GM21367 (cell line): ENCODE measurements around the gene RNF113B.

Experiments
- ATAC-seq: cut with Tn5 transposase; IDR thresholded peaks from one replicate; pipeline ENCODE4 v1.9.1; 2021; ENCODE audit not compliant: unreplicated experiment

The RNF113B gene

DNA sequence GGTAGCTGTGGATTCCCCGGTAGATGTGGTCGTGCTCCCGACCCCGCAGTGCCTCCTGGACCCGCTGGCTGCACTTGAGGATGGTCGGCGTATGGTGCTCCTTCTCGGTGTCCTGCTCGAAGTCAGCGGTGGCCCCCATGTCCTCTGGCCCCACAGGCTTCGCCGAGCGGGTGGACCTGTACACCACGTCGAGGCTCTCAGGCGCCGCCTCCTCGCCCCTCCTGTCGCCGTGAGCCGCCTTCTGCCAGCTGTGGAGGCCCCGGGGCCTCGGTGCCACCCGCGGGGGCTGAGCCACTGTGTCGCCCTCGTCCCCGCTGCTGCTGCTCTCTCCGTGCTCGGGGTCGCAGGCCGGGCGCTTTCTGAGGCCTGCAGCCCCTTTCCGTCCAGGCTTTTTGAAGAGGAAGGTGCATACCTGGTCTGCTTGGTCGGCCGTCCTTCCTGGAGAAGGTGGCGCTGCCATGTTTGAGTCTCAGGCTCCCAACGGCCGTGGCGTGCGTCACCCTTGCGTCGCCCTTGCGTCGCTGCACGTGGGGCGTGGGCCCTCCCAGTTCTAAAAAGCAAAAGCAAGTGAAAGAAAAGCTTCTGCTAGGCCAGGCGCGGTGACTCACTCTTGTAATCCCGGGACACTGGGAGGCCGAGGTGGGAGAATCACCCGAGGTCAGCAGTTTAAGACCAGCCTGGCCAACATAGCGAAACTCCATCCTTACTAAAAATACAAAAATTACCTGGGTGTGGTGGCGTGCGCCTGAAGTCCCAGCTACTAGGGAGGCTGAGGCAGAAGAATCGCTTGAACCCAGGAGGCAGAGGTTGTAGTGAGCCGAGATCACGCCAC is at the start of gene RNF113B:
Gene RNF113B, minus strand, starts transcription at position 493 of the 832 bp plus-strand sequence. Its CDS starts 33 bp downstream, at position 460.
- no peak for ATAC-seq

DNA sequence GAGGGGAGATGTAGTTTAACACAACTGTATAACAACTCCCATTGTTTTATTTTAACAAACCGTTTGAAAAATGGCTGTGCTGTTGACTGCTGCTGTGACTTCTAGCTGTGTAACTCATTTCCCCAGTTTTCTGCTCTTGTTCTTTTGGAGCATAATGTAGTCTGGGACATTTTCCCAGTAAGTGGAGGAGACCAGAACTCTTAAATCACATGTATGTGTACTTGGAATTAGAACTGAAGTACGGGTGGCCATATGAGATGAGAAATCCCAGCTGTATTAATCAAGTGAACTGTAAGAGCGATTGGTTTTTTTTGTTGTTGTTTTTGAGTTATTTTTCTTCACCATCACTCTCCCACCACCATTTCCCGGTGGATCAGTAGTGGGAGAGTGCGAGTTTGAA is 49.4 kb upstream of the RNF113B start:
- no peak for ATAC-seq

GRCh38 chr13:98225036-98225940 is 48.2 kb upstream of the RNF113B start:
- no peak for ATAC-seq

DNA sequence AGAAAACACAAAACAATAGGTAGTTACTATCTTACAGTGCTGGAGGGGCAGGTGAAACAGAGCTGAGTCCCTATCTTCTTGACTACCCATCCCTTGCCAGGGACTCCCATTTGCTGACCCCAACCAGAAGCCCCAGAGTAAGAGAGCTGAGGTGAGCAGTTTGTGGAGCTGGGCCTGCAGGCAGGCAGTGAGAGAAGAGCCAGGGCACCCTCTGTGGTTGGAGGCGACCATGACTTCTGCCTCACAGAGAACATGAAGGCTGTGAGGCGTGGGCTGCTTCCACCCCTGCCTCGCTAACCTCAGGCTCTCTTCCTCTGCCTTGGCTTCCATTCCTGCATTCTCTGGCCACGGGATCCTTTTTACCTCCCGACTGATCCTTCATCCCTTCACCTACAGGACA is 47.5 kb upstream of the RNF113B start:
- ATAC-seq, result no peak

- ATAC-seq, result no peak
Observed at GRCh38 chr13:98223741-98224140, 46.7 kb upstream of the RNF113B start.

DNA sequence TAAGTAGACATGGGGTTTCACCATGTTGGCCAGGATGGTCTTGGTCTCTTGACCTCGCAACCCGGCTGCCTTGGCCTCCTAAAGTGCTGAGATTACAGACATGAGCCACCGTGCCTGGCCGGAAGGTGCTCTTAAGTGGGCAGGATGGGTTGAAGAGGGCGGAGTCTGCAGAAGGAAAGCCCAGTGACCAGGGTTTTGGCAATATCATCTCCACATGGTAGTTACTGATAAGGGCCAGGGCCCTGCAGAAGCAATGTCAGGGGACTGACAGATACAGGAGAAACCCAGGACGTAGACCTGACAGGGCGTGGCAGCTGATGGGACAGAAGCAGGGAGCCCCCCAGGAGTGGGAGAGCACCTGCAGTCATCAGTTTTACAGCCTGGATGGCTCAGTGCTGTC is 45.7 kb upstream of the RNF113B start:
- no peak for ATAC-seq

- no peak for ATAC-seq
Observed at GRCh38 chr13:98222081-98222554, 45.0 kb upstream of the RNF113B start.

DNA sequence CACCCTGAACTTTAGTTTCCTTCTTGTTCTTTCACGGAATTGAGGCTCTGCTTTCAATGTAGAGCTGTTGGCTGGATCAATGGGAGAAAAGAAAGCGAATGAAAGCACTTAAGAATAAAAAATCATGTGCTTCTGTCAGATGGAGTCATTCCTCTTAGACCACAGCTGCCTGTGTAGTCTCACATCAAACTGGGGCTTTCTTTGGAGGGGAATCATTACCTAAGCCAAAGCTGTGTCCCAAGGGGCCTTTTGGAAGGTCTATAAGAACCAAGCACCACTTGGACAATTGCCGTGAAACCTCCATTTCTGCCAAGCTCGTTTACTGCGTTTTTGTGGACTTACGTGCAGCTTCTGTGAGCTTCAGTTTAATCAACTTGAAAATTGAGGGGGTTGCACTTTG is 44.2 kb upstream of the RNF113B start:
- no peak for ATAC-seq

- ATAC-seq, result no peak
Observed at GRCh38 chr13:98220271-98220791, 43.3 kb upstream of the RNF113B start.

DNA sequence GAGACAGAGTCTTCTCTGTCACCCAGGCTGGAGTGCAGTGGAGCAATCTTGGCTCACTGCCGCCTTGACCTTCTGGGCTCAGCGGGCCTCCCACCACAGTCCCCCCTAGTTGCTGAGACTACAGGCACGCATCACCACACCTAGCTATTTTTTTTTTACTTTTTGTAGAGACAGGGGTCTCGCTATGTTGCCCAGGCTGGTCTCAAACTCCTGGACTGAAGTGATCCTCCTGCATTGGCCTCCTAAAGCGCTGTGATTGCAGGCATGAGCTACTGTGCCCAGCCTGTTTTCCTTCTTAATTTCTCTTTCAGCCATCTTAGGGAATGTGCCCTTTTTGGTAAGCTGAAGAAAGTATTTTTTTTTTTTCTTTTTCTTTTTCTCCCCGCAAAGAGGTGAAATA is 42.6 kb upstream of the RNF113B start:
- no peak for ATAC-seq

DNA sequence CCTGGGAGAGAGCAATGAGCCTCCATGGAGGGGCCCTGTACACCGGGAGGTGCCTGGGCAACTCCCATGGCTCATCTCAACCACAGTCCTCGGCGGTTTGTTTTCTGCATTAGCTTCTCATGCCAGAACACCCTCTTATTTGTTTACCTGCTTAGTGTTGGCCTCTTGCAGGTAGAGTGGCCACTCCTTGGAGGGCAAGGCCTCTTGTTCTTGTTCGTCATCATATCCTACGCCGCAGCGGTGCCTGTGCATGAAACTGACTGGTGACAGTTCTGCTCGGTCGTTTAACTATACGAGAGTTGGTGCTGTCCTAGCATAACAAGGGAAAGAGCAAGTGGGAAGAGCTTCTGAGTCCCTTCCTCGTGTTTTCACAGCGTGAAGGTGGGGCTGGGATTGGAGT is 40.5 kb upstream of the RNF113B start:
- no peak for ATAC-seq

DNA sequence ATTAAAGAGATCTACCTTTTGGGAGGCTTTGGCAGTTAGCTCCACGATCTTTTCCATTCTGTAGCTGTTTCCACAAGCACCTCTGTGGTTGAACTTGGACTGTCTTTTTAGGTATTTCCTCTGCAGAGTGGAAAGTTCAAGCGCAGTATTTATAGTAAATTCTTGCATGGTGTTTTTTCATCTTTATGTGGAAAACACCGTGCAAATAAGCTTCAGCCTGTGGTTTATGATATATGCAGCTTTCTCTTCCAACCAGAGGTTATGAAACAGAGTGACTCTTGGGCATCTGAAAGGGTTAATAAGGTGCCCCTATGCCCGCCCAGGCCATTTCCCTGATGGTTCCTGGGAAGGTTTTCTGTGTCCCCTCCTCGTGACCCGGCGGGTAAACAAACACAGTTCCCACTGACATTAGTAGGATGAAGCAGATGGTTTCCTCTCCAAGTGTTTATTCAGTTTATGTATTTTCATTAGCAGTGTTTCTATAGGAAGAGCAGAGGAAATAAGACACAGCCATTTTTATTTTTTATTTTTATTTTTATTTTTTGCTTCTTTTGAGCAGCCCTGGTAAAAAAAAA is 39.7 kb upstream of the RNF113B start:
- no peak for ATAC-seq

DNA sequence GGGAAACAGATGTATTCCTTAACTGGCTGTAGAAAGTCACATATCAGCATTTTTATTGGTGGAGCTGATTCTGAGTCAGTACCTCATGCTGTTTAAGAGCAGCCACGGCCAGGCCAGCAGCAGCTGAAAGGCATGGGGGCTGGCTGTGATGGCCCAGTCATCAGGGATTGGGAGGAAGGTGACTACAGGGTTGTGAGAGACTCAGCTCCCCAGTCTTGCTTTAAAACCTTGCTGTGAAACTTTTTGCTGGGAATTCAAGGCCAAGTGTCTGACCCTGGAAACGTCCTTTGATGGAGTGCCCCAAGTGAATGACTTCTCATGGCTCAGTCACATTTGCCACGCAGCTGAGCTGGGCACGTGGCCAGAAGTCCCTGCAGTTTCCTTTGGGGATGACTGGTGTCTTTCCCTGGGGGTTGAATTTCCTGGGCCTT is 39.1 kb upstream of the RNF113B start:
- no peak for ATAC-seq

DNA sequence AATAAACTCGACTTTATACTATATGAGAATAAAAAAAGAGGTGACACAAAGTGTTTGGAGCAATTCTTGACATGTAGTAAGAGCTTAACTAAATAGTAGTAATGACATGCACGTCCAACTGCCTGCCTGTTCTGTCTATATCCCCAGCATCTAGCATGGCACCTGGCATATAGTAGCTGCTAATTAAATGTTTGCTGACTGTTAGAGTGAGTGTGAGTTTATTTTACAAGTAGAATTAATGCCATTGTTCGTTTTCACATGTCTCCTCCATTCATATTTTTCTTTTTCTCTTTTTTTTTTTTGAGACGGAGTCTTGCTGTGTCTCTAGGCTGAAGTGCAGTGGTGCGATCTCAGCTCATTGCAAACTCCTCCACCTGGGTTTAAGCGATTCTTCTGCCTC is 38.4 kb upstream of the RNF113B start:
- no peak for ATAC-seq

GRCh38 chr13:98214707-98215106 is 37.6 kb upstream of the RNF113B start:
- no peak for ATAC-seq

DNA sequence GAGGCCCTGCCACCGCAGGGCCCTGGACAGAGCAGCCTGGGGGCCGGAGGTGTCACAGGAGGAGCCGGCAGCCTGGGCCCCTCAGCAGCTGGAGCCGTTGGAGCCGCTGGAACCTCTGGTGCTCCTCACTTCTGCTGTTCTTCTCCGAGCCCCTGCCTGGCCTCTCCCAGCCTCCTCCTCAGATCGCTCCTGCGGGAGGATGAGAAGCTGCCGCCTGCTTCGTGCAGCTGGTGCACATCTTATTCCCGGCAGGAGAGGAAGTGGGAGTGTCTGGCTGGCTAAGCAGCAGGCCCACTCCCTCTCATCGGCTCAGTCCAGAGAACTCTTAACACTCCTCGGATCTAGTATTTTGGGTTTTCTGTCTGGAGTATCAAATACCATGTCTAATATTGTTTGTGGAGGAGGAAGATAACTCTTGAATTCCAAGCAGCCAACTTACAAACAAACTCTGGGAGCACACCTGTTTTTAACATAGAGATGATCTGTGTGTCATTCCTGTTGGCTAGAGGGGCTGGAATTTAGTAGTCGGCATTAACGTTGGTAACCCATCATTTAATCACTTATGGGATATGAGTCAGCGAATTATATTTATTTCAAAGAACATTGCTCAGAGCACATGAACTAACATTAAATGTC is 37.1 kb upstream of the RNF113B start:
- ATAC-seq, result no peak

DNA sequence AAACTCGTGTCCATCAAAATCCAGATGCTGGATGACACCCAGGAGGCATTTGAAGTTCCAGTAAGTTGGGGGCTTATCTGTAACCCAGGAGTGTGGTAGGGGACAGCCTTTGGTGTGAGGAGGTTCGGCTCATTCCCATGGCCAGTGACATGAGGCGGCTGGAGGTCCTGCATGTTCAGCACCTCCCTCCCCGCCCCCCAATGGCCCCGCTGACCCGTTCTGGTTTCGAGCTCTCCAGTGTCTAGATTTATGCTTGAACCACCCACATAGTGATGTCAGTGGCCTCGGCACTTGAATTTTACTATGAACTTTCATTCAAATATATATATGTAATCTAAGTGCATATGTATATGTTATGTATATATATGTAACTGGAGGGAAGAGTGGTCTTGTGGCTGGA is 36.3 kb upstream of the RNF113B start:
- no peak for ATAC-seq

- no peak for ATAC-seq
Observed at GRCh38 chr13:98212763-98213162, 35.7 kb upstream of the RNF113B start.

GRCh38 chr13:98208606-98209005 is 31.5 kb upstream of the RNF113B start:
- no peak for ATAC-seq

DNA sequence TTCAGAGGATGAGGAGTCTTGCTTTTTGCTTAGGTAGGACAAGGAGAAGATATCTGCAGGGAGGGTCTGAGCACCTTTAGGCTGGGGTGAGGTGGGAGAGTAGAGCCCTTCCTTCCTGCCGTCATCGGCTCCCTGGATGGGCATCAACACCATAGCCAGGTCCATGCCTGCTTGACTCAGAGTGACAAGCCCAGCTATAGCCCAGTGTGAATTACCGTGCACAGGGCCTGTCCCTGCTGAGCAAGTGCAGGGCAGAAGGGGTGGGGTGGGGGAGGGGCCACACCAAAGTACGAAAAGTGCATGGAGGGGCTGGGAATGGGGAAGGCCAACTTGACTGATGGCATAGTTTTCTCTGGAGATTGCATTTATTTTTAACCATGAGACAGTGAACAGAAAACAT is 30.3 kb upstream of the RNF113B start:
- ATAC-seq, result no peak

DNA sequence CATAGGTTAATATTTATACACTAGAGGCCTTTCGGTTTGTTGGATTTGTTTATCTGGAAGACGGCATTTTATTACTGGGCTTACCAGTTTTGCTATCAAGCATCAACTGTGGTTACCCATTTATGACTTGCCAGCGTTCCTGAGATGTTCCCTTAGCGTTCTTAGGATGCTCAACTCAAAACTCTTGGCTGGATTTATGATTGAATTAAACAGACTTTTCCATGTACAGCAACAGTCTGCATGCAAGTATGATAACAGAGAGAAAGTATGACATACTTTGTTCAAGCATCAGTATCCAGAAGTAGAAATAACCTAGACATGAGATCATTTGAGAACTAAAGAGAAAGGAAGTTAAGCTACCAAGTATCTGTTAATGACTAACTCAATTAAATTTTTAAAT is 29.9 kb upstream of the RNF113B start:
- ATAC-seq, result no peak
